Keratinocyte (primary cell): Measurements from ENCODE around the gene SLC17A5. TPM values are rescaled to one million over a fixed set of nuclear protein-coding genes. Genes with fewer than 3 reads are reported as not detected.

Source experiments
- DNase-seq: peaks from one replicate; pipeline ENCODE4 v3.0.0-alpha.2; 2011; ENCODE audit warnings: low read depth, missing footprints, low spot score
- FAIRE-seq: peaks from 2 replicates; lab custom pipeline; 2011; peaks lifted over from hg19 to GRCh38; lab: Jason Lieb, UNC
- H2AFZ ChIP-seq: 2 replicates; pipeline ENCODE4 v1.6.0; 2012; ENCODE audit warnings: low read length, control low read depth, inconsistent platforms; ENCODE audit not compliant: control insufficient read depth
- H3K27ac ChIP-seq: 2 replicates; pipeline ENCODE4 v1.5.1; 2011; ENCODE audit warnings: low read length; ENCODE audit not compliant: control insufficient read depth, insufficient read depth
- H3K27me3 ChIP-seq: 3 replicates; pipeline ENCODE4 v1.6.0; 2011; ENCODE audit warnings: low read length; ENCODE audit not compliant: control insufficient read depth, insufficient read depth; ENCODE audit errors: extremely low read depth
- H3K36me3 ChIP-seq, 2 experiments: 2 replicates in 1 of 2; 3 replicates in 1 of 2; pipeline ENCODE4 v1.5.1; 2011; ENCODE audit warnings: low read length in 2 of 2, mild to moderate bottlenecking in 1 of 2; ENCODE audit not compliant: control insufficient read depth in 2 of 2, insufficient read depth in 2 of 2; ENCODE audit errors: extremely low read depth in 1 of 2
- H3K4me1 ChIP-seq: 3 replicates; pipeline ENCODE4 v1.5.1; 2011; ENCODE audit warnings: low read length; ENCODE audit not compliant: control insufficient read depth, insufficient read depth; ENCODE audit errors: extremely low read depth
- H3K4me2 ChIP-seq: 3 replicates; pipeline ENCODE4 v1.6.0; 2011; ENCODE audit warnings: low read depth, low read length; ENCODE audit not compliant: control insufficient read depth, insufficient read depth; ENCODE audit errors: extremely low read depth
- H3K4me3 ChIP-seq, 3 experiments: fragments of 200-600 bp in 1 of 3; sonication (generic) in 1 of 3; 2 replicates in 2 of 3; 3 replicates in 1 of 3; pipeline ENCODE4 v1.5.1; 2011 to 2016; ENCODE audit warnings: low read length in 3 of 3, mild to moderate bottlenecking in 3 of 3, control low read depth in 2 of 3, inconsistent platforms in 1 of 3, low read depth in 1 of 3, mixed read lengths in 1 of 3, mixed run types in 1 of 3, moderate library complexity in 1 of 3; ENCODE audit not compliant: control insufficient read depth in 2 of 3, insufficient read depth in 2 of 3; ENCODE audit errors: extremely low read depth in 1 of 3
- H3K79me2 ChIP-seq: 2 replicates; pipeline ENCODE4 v1.6.0; 2012; ENCODE audit warnings: low read length; ENCODE audit not compliant: control insufficient read depth, insufficient read depth
- H3K9ac ChIP-seq: 3 replicates; pipeline ENCODE4 v1.6.0; 2011; ENCODE audit warnings: low read length; ENCODE audit not compliant: control insufficient read depth, insufficient read depth; ENCODE audit errors: extremely low read depth
- H3K9me1 ChIP-seq: 3 replicates; pipeline ENCODE4 v1.6.0; 2011; ENCODE audit warnings: low read length; ENCODE audit not compliant: control insufficient read depth, insufficient read depth; ENCODE audit errors: extremely low read depth
- H3K9me3 ChIP-seq: 2 replicates; pipeline ENCODE4 v1.5.1; 2012; ENCODE audit warnings: low read depth, low read length; ENCODE audit not compliant: control insufficient read depth
- H4K20me1 ChIP-seq: 3 replicates; pipeline ENCODE4 v1.6.0; 2011; ENCODE audit warnings: low read length; ENCODE audit not compliant: control insufficient read depth, insufficient read depth; ENCODE audit errors: extremely low read depth
- EZH2 ChIP-seq: IDR thresholded peaks from one replicate; pipeline ENCODE4 v1.6.1; 2012; ENCODE audit warnings: inconsistent platforms, mild to moderate bottlenecking, low read length, moderate library complexity
- dilution Hi-C: fragments of 300-500 bp; cut with MboI; formaldehyde crosslinking; loops from one replicate; pipeline ENCODE4 v1.7.0; 2020; ENCODE audit warnings: low sequenced_read_pairs; ENCODE audit not compliant: extremely low pct_ligation_motif_present
- polyA plus RNA-seq, 5 experiments: library from polyadenylated mRNA; depleted of rRNA in 3 of 5; stranded (reverse) in 3 of 5; stranded (forward) in 1 of 5; unstranded in 1 of 5; fragments of >200 nt; gene quantifications; 1 replicate in 1 of 5; 2 replicates in 3 of 5; 3 replicates in 1 of 5; pipeline versions ENCODE4 v1.2.1 to v1.2.3, GENCODE V29; 2011 to 2012; ENCODE audit warnings: missing spikeins in 2 of 5, low read depth in 1 of 5, low replicate concordance in 1 of 5
- TF ChIP-seq, protein P1 (sequence below), 3 experiments: IDR thresholded peaks in 1 of 3; conservative IDR thresholded peaks in 1 of 3; optimal IDR thresholded peaks in 1 of 3; 2 replicates in 2 of 3; 3 replicates in 1 of 3; pipeline versions ENCODE3 to v1.5.1; 2011; ENCODE audit warnings: low read length in 3 of 3, mild to moderate bottlenecking in 3 of 3, moderate library complexity in 2 of 3, control low read depth in 1 of 3, inconsistent platforms in 1 of 3; ENCODE audit not compliant: insufficient read depth in 2 of 3; ENCODE audit errors: extremely low read depth in 1 of 3

The SLC17A5 gene
- polyA plus RNA-seq, 1 donor (not counting 4 experiments of a cell fraction or from before 2014, with no cell fraction given), result 8.7 TPM

DNA sequence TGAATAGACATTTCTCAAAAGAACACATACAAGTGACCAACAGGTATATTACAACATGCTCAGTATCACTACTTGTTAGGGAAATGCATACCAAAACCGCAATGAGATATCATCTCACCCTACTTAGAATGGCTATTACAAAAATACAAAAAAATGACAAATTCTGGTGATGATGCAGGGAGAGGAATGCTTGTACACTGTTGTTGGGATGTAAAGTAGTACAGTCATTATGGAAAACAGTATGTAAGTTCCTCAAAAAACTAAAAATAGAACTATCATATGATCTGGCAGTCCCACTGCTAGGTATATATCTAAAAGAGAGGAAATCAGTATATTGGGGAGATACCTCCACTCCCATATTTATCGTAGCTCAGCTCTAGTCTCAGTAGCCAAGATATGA lies 10.9 kb upstream of the SLC17A5 start:
- no peak overlapping the region for H3K27ac ChIP-seq
- H3K9me1 ChIP-seq, result no peaks in the 10 kb centered on the region
- no peak overlapping the region for H3K9ac ChIP-seq
- no peak overlapping the region for H3K4me3 ChIP-seq
- FAIRE-seq (no peak), DNase-seq (no peak)
- H4K20me1 ChIP-seq, result no peaks in the 10 kb centered on the region
- no peaks in the 10 kb centered on the region for H3K9me3 ChIP-seq
- dilution Hi-C loops, result no loop called here
- H2AFZ ChIP-seq, result no peak overlapping the region
- no peak overlapping the region for H3K4me2 ChIP-seq
- no peaks in the 10 kb centered on the region for H3K79me2 ChIP-seq
- no peaks in the 10 kb centered on the region for H3K27me3 ChIP-seq
- TF ChIP-seq EZH2, result no peak
- TF ChIP-seq, protein P1, sequence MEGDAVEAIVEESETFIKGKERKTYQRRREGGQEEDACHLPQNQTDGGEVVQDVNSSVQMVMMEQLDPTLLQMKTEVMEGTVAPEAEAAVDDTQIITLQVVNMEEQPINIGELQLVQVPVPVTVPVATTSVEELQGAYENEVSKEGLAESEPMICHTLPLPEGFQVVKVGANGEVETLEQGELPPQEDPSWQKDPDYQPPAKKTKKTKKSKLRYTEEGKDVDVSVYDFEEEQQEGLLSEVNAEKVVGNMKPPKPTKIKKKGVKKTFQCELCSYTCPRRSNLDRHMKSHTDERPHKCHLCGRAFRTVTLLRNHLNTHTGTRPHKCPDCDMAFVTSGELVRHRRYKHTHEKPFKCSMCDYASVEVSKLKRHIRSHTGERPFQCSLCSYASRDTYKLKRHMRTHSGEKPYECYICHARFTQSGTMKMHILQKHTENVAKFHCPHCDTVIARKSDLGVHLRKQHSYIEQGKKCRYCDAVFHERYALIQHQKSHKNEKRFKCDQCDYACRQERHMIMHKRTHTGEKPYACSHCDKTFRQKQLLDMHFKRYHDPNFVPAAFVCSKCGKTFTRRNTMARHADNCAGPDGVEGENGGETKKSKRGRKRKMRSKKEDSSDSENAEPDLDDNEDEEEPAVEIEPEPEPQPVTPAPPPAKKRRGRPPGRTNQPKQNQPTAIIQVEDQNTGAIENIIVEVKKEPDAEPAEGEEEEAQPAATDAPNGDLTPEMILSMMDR (optimal IDR thresholded peaks at IDR 0.05 in 1 of 3, IDR thresholded peaks at IDR 0.05 in 1 of 3, conservative IDR thresholded peaks at IDR 0.05 in 1 of 3; ENCODE audit: extremely low read depth in 1 of 3, insufficient read depth in 2 of 3, low read length in 3 of 3), result no peak
- peaks cover 4% of the 10 kb centered on the region for H3K4me1 ChIP-seq
- H3K36me3 ChIP-seq, result no peaks in the 10 kb centered on the region

DNA sequence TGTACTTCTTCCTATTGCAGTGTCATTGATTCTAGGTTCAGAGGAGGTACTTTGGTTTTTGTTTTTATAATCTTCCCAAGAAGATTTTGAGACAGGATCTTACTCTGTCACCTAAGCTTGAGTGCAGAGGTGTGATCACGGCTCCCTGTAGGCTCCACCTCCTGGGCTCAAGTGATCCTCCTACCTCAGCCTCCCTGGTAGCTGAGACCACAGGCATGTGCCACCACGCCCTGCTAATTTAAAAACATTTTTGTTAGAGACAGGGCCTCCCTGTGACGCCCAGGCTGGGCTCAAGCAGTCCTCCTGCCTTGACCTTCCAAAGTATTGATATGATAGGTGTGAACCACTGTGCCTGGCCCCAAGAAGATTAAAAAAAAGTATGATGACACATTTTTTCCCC lies 3.4 kb upstream of the SLC17A5 start:
- dilution Hi-C loops, result no loop called here
- H3K9me1 ChIP-seq, result no peaks in the 10 kb centered on the region
- no peaks in the 10 kb centered on the region for H3K9me3 ChIP-seq
- no peaks in the 10 kb centered on the region for H4K20me1 ChIP-seq
- H3K79me2 ChIP-seq, result no peaks in the 10 kb centered on the region
- no peak for FAIRE-seq
- DNase-seq, result no peak
- peaks cover 14% of the 10 kb centered on the region for H3K4me1 ChIP-seq
- TF ChIP-seq EZH2, result no peak
- TF ChIP-seq, protein P1 (optimal IDR thresholded peaks at IDR 0.05 in 1 of 3, IDR thresholded peaks at IDR 0.05 in 1 of 3, conservative IDR thresholded peaks at IDR 0.05 in 1 of 3; ENCODE audit: extremely low read depth in 1 of 3, insufficient read depth in 2 of 3, low read length in 3 of 3), result no peak
- H3K27me3 ChIP-seq, result no peaks in the 10 kb centered on the region
- H3K4me2 ChIP-seq, result no peak overlapping the region
- H3K9ac ChIP-seq, result no peak overlapping the region
- no peaks in the 10 kb centered on the region for H3K36me3 ChIP-seq
- H3K4me3 ChIP-seq, result no peak overlapping the region
- no peak overlapping the region for H3K27ac ChIP-seq
- no peak overlapping the region for H2AFZ ChIP-seq
